ENCODE data around the gene AATK.

- TF ChIP-seq CTCF (IDR thresholded peaks at IDR 0.05) (no peak), POLR2AphosphoS5 (IDR thresholded peaks at IDR 0.05) (no peak), POLR2A (IDR thresholded peaks at IDR 0.05) (no peak), EP300 (IDR thresholded peaks at IDR 0.05) (no peak)
Measured at GRCh38 chr17:81163703-81164370, 2.2 kb downstream of the AATK start.

Measured in suprapubic skin (tissue), 4 donors.